CD4-positive, alpha-beta T cell treated with Interferon gamma for 1 hour (primary cell): ENCODE results near the gene ACTA1.
"Not testable (repeated sequence)": the region's sequence is repeated elsewhere in the genome, so short reads cannot be mapped to it uniquely, and the experiment has no call there.

Experiments
- DNase-seq: peaks from one replicate; pipeline ENCODE4 v3.0.0-alpha.2; 2020

The ACTA1 gene

DNA sequence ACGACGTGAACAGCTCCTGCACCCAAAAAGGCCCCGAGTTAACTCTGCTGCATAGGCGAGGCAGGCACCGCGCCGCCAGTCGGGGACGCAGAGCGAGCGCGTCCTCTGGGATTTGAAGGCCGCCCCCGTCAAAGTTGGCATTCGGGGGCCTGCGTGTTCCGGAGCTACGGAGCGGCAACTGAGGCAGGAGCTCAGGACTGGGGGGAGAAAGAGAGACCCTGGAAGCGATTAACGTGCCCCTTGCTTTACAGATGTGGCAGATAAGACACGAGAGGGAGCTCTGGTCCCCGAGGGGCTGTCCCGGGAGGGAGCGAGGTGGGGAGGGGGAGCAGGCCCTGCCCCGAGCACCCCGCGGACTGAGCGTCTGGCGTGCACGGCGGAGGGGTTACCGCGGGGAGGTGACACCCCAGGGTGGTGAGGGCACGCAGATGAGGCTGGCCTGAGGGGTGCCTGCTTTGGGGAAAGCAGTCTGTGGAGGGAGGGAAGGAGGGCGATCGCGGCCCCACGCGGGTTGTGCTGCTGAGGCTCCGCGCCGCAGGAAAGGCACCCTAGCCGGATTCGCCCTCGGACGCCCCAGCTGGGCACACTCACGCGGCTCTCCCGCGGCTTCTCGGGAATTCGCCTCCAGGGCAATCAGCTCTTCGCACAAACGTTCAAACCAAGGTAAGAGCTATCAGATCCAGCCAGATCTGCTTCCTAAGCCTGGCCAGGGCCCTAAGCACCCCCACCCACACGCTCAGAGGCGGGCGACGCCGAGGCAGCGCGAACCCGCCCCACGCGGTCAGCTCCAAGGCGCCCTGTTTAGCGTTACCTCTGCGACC lies 26.5 kb downstream of the ACTA1 start:
- no peak for DNase-seq

DNA sequence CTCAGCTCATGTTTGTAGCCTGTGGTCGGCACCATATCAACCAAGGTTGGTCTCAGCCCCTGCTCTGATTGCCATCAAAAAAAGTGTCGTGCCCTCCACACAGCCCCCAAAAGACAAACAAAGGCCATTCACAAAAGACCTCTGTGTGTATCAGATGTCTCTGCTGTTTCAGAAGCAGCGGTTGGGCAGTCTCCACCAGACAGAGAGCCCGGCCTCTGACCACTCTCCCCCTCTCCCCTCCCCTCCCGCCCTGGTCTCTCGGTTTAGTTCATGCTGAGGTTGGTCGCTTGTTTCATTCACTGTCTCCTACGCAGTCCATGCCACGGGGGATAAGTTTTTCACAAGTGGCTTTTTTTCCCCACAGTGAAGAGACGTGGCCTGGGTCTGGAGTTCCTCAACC lies 27.1 kb downstream of the ACTA1 start:
- no peak for DNase-seq

DNA sequence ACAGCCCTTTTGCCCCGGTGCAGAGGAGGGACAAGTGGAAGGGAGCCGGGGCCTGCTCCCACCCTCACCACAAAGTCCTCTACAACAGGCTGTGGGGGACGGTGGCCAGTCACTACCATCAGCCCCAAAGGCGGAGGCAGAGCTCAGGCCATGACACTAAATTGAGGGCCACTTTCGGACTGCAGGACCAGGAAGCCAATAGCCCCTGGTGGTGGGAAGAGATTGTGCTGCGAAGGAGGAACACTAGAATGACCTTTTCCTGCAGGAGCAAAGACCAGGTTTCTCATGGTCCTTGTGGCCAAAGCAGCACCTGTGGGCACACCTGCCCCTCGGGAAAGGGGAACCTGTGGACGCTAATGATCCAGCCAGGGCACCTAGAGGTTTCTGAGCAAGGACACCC lies 30.3 kb downstream of the ACTA1 start:
- DNase-seq = no peak

DNA sequence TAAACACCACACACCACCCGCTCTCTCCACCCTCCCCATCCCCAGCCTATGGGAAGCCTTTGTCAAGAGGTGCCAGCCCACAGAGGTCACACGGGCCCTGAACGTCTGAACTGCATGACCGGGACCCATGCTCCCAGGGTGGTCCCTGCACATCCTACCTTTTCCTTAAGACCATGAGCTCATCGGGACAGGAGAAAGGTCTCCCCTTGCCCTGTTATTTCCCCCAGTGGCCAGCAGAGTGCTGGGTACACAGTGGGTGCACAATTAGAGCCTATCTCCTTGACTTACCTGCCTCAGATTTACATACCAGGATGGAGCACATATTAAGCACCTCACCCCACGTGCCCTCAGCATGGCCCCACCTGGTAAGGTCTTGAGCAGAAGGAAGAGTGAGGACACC lies 30.9 kb downstream of the ACTA1 start:
- DNase-seq = no peak

DNA sequence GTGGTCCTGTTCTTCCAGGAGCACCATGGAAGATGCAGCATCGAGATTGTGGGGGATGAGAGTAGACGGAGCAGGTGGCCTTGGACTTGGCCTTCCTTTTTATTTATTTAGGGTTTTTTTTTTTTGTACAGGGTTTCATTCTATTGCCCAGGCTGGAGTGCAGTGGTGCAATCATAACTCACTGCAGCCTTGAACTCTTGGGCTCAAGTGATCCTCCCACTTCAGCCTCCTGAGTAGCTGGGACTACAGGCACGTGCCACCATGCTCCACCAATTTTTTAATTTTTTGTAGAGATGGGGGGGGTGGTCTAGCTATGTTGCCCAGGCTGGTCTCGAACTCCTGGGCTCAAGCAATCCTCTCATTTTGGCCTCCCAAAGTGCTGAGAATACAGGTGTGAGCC lies 31.6 kb downstream of the ACTA1 start:
- not testable (repeated sequence) for DNase-seq

DNA sequence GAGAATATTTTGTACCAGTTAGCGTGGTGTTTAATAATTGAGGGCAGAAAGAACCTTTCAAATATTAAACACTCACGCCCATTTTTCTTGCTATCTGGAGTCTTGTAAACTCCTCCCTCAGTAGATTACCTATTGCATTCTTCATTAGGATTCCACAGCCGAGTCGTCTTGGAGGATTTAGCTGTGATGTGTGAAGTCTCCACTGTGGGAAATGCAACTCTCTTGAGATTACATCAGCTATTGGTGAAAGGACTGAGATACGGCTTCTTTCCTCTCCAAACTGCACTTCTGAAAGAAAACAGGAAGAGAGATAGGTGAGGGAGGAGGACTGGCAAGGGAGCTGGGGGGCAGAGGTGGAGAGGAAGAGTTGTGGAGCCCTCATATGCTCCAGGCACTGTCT lies 36.1 kb downstream of the ACTA1 start:
- DNase-seq = no peak

DNA sequence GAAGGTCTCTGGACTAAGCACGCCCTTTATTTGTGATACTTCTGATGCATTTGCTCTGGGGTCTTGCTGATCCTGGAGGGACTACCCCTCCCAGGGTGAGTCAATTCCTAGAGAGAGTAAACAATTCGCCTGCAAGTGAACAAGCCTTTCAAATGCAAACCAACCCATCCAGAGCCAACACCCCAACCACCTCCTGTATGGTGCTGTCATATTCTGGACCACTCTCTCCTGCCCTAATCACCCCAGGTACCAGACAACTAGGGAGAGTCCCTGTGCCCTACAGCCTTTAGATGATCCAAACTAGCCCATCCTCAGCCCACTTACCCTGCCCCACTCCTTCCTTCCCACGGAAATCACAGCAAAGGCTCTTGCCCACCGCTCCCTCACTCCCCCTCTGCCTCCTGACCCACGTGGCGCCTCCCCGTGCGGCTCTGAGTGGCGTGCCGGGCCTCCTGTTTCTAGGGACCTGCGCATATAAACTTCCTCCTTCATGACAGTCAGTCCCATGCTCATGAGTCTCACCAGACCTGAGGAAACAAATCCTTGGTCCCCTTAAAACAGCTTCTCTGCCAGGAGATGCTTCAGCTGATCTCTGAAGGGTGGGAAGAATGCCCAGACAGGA lies 37.2 kb downstream of the ACTA1 start:
- DNase-seq = no peak

DNA sequence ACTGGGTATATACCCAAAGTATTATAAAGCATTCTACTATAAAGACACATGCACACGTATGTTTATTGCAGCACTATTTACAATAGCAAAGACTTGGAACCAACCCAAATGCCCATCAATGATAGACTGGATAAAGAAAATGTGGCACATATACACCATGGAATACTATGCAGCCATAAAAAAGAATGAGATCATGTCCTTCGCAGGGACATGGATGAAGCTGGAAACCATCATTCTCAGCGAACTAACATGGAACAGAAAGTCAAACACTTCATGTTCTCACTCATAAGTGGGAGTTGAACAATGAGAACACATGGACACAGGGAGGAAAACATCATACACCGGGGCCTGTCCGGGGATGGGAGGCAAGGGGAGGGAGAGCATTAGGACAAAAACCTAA lies 39.4 kb downstream of the ACTA1 start:
- not testable (repeated sequence) for DNase-seq

DNA sequence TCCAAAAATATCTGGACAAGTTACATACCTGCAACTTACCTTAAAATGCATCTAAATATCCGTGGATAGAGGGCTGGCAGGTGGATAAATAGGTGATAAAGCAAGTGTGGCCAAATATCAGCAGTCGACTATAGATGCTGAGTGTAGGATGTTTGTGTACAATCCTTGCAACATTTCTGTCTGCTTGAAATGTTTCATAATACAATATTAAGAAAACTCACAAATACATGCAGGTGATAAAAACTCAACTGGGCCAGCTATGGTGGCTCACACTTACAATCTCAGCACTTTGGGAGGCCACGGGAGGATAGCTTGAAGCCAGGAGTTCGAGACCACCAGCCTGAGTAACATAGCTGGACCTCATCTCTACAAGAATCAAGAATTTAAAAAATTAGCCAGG lies 41.0 kb downstream of the ACTA1 start:
- DNase-seq = no peak

DNA sequence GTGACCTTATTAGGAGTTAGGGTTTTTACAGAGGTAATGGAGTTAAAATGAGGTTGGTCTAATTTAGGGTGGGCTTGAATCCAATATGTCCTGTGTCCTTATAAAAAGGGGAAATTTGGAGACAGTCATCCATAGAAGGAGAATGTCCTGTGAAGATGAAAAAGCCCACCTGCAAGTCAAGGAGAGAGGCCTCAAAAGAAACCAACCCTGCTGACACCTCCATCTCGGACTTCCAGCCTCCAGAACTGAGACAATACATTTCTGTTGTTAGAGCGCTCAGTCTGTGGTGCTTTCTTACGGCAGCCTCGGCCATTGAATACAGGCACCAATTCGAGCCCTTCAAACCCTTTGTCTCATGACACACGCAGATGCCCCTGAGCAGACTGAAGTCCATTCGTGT lies 43.8 kb downstream of the ACTA1 start:
- no peak for DNase-seq

DNA sequence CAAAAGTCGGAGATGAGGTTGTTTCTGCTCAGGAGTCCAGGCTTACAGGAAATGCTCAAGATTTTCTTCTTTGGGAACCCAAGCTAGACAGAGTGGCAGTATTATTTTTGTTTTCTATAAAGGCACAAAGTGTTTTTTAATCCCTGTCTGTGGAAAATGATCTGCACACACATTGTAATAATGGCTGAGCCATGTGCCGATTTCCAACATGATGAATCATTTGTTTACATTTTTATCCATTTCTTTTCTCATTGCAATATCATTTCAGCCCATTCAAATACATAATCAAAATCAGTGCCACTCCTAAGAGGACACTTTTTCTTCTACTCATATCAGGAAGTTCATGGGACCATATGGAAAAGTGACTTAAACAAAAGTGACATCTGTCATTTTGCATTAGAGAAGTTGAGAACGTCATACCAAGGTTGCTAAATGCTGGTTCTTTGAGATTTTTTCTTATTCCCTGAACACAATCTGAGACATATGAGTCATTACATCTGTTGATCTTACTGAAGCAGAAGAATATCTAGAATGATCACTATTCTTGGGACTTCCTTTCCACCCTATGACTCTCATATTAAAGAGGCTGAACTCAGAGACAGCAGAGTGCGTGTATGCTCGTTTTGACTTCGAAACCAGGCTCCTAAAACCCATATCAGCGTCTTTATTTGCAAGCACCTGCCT lies 44.9 kb downstream of the ACTA1 start:
- no peak for DNase-seq

DNA sequence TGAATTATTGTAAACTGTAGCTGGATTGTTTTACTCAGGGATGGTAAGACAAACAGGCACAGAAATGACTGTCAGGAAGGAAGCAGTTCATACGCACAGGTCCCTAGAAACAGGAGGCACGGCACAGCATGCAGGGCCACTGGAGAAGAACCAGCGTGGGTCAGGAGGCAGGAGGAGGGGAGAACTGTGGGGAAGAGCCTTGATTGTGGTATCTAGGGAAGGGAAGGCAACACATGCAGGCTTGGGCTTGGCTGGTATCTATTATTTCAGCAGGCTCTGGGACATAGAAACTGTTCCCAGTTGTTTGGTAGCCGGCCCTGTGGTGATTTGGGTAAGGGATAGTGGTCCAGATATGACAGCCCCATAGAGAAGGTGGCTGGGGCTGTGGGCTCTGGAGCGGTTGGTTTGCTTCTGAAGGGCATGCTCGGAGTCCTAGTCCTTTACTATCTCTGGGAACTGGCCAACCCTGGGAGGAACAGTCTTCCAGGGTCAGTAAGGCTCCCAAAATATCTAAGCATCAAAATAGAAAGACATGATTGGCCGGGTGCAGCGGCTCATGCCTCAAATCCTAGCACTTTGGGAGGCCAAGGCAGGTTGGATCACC lies 47.9 kb downstream of the ACTA1 start:
- DNase-seq = no peak

DNA sequence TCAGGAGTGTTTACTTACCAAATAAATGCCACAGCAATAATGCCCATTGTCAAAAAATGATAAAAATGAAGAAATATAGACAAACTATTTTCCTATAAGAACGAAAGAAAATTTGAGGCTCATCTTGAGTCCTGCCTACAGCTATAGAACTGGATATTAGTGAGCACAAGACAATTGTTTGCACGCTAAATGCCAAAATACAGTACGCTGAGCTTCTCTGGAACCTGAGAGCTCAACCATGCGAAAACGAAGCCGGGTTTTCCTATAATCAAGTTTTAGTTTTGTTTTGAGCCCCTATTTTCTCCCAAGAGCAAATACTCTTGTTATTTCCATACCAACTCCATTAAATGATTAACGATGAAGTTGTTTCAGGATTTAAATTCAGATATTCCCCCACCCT lies 49.1 kb downstream of the ACTA1 start:
- no peak for DNase-seq

DNA sequence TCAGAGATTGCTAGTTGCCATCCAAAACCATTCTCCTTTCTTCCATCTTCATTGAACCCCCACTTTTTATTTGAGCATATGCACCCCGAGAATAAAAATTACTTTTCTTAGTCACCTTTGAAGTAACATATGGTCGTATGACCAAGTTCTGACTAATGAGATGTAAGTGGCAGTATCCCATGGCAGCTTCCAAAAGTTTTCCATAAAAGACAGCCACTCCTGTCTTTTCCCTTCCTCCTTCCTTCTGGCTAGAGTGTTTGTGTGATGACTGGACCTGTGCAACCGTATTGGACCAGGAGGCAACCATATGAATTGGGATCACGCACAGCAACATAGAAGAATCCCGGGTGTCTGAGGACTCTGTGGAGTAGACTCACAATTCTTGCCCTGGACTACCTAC lies 49.9 kb downstream of the ACTA1 start:
- no peak for DNase-seq

DNA sequence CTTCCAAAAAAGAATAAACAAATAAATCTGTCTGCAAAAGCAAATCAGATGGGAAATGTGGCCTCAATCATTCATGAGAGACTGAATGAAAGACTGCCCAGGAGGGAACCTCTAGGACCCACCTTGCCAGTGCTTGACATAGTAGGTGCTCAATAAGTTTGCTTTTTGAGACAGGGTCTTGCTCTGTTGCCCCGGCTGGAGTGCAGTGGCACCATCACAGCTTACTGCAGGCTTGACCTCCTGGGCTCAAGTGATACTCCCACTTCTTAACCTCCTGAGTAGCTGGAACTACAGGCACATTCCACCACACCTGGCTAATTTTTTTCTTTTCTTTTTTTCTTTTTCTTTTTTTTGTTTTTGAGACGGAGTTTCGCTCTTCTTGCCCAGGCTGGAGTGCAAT lies 50.7 kb downstream of the ACTA1 start:
- DNase-seq = no peak
